ENCODE results near the gene CCDC136. TPM values are rescaled to one million over a fixed set of nuclear protein-coding genes. Genes with fewer than 3 reads are reported as not detected.

CCDC136 gene
- total RNA-seq: 2.3 and 3.6 TPM in 2 replicates

DNA sequence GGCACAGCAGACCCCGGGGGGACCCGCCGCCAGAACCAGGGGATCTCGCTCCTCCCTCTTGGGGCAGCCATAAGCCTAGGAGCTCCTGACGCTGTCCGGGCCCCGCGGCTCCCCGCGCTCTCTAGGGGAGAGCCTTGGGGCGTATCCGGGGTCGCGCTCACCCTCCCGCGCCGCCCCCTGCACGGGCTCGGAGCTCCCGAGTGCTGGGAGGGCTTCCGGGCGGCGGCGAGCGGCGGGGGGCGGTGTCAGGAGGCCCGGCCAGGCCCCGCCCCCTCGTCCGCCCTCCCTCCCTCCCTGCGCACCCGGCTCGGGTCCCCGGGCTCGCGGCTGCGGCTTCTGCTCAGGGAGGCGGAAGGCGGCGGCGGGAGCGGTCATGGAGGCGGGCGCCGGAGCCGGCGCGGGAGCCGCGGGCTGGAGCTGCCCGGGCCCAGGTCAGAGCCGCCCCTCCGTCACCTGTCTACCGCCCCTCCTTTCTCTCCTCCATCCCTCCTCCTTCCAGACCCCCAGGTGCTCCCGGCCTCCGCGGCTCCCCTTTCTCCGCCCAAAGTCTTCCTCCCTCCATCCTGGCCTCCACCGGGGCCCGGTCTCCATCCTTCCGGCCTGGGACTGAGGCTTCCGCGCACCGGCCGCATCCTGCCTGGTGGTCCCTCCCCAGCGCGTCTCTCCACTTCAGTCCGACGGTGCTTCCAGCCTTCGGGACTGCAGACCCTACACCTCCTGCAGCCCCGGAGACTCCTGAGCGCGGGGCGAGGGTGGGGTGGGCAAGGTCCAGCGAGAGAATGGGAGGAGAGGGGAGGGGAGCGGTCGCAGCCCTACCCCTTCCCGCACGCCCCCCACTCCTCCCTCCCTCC lies at the start of gene CCDC136:
Gene CCDC136 (plus strand): TSS at position 848 of the 851 bp plus-strand sequence. CDS start 444 bp downstream, outside the sequence.

DNA sequence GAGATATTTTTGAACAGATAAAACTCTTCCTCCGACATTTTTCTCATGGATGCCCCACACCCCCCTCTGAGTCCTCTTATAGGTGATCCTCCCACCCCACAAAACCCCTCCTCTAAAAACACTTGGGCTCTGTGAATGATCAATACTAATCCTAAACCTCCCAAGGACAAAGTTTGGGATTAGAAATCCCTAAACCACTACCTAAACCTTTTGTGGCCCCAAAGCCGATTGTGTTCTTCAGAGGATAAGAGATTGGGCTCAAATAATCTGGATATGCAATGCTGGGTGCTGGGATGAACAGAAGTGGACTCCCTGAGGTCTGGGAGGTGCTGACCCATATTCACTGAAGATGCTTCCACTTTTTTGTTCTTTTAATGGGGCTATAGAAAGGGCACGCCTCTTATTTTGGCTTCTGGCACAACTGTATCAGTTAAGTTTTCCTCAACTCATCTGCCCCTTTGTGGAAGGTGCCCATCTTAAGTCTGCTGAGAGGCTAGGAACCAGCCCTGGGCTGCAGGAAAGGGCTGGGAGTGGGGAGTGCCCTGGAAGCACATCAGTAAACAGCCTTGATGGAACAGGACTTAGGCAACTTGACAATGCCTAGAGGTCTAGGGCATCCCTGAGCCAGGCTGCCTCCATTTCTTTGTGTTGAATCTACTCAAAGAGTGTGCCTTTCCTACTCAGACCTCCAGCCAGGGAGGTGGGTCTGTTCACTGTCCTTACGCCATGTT lies 15.9 kb upstream of the CCDC136 start, which contains the start of gene OPN1SW:
Gene OPN1SW (minus strand): TSS at position 51 of the 731 bp plus-strand sequence. CDS start 13 bp downstream, at position 38.

DNA sequence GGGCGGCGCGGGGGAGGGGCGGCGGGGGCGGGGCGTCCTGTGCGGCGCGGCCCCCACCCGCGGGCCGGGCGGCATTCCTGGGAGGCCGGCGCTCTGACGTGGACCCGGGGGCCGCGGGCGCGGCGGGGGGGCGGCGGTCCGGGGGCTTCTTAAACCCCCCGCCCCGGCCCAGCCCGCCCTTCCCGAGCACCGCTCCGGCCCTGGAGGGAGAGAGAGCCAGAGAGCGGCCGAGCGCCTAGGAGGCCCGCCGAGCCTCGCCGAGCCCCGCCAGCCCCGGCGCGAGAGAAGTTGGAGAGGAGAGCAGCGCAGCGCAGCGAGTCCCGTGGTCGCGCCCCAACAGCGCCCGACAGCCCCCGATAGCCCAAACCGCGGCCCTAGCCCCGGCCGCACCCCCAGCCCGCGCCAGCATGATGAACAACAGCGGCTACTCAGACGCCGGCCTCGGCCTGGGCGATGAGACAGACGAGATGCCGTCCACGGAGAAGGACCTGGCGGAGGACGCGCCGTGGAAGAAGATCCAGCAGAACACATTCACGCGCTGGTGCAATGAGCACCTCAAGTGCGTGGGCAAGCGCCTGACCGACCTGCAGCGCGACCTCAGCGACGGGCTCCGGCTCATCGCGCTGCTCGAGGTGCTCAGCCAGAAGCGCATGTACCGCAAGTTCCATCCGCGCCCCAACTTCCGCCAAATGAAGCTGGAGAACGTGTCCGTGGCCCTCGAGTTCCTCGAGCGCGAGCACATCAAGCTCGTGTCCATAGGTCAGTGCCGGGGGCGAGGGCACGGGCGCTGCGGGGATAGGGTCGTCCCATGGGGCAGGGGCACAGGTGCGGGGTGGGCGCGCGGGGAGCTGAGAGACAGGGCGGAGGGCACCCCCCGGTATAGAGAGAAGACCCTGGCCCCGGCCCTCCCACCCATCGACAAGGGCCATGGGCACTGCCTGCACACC lies 38.7 kb downstream of the CCDC136 start, which contains the start of gene FLNC:
Gene FLNC (plus strand): TSS at position 176 of the 947 bp plus-strand sequence. CDS start 232 bp downstream, at position 408.

DNA sequence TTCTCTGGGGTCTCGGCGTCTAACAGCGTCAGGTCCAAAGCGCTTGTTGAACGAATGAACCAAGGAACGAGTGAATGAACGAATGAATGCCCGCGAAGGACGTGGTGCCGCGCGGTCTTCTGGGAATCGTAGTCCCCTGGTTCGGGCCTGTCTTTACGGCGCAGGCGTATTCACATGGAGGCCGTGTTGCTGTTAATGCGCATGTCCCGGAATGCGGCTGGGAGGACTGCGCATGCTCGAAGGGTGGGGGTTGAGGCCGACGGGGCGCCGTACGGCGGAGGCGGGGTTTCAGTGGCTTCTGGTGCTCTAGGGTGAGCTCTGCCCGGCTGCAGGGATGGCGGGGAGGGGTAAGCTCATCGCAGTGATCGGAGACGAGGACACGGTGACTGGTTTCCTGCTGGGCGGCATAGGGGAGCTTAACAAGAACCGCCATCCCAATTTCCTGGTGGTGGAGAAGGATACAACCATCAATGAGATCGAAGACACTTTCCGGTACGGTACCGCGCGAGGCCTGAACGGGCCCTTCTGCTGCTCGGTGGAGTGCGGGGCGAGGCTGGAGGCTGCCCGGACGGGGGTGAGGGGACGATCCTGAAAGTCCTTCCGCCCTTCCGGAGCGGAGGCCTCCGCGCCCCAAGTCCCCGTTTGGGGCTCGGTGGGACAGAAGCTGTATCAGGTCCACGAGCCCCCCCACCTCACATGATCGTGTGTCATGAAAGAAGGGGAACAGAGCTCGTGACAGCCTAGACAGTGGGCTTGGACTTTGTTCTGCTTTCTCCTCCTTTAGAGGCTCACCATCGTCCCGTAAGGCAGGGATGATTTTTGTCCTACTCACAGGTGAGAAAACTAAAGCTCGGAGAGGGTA lies 71.0 kb downstream of the CCDC136 start, which contains the start of gene ATP6V1F:
Gene ATP6V1F (plus strand): TSS at position 286 of the 862 bp plus-strand sequence. CDS start 49 bp downstream, at position 335.

Other genes starting within 250 kb of the CCDC136 start
- gene GARIN1A, start 119.7 kb upstream of the CCDC136 start, total RNA-seq: 0.18 and 0.28 TPM in 2 replicates
- gene CALU, start 52.6 kb upstream of the CCDC136 start, total RNA-seq: 516 and 841 TPM in 2 replicates
- gene OPN1SW, start 16.2 kb upstream of the CCDC136 start, total RNA-seq: not detected in 2 replicates
- 152 and 239 TPM in 2 replicates for gene FLNC, start 38.4 kb downstream of the CCDC136 start, total RNA-seq
- gene ATP6V1F, start 70.9 kb downstream of the CCDC136 start, total RNA-seq: 74.5 and 76.3 TPM in 2 replicates
- gene KCP, start 118.7 kb downstream of the CCDC136 start, total RNA-seq: not detected in 2 replicates
- 0.28 and 0.36 TPM in 2 replicates for gene IRF5, start 146.0 kb downstream of the CCDC136 start, total RNA-seq

Data from endothelial cell of coronary artery (primary cell).